H1 (cell line): ENCODE measurements around the gene FBXW8. TPM values are rescaled to one million over a fixed set of nuclear protein-coding genes. Genes with fewer than 3 reads are reported as not detected.

Source experiments
- MAFK ChIP-seq: IDR thresholded peaks from 2 replicates; pipeline ENCODE4 v1.6.1; 2012; ENCODE audit warnings: low read depth, mild to moderate bottlenecking, improper control_type of control experiment, low read length
- SIX5 ChIP-seq: IDR thresholded peaks from 2 replicates; pipeline ENCODE4 v1.6.1; 2011; ENCODE audit warnings: mild to moderate bottlenecking, low read depth, low read length
- polyA plus RNA-seq, 7 experiments: library from polyadenylated mRNA; depleted of rRNA in 3 of 7; stranded (reverse) in 5 of 7; unstranded in 2 of 7; fragments of >200 nt in 5 of 7; fragments of 200-250 nt in 2 of 7; gene quantifications; 1 replicate in 5 of 7; 2 replicates in 1 of 7; 4 replicates in 1 of 7; pipeline versions ENCODE4 v1.2.1 to v1.2.3, GENCODE V29; 2011 to 2013; ENCODE audit warnings: missing spikeins in 2 of 7, mixed read lengths in 2 of 7
- total RNA-seq: library from RNA; stranded (reverse); fragmentation: NEBNext Ultra II Directional; extraction: Animal tissue kit (Norgen Biotek cat#: 25700); gene quantifications from 2 replicates; pipeline ENCODE4 v1.2.1, GENCODE V29; 2021

Gene FBXW8
- total and polyA plus RNA-seq, 2 of the 8 experiments (the other 6 are each of a cell fraction or from before 2014, with no cell fraction given) = 15.8 to 16.0 TPM

DNA sequence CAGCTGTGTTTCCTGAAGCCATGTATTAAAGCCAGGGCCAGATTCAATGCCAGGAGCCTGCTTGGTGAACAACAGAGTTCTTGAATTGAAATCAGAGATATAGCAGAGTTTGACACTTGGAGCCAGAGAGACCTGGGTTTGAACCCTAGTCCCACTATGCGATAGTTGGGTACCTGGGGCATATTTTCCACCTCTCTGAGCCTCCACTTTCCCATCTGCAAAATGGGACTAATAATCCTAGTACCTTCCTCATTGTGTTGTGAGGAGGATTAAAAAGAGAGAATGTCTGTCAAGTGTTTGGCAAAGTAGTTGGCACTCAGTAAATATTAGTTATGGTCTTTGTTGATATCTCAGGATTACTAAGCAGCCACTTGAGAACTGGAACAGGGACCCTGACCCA, 23.5 kb upstream of the FBXW8 start (continued):
- TF ChIP-seq SIX5 (no peak), MAFK (no peak)
- TF ChIP-seq, all 59 proteins: peak for 0
